Measurements from ENCODE around the gene ZNF576. TPM values are rescaled to one million over a fixed set of nuclear protein-coding genes. Genes with fewer than 3 reads are reported as not detected.

ZNF576 gene
- total and polyA plus RNA-seq, 9 of the 15 experiments (the other 6 are each of a cell fraction or from before 2014, with no cell fraction given): 6.8 to 18.2 (median 12.2) TPM

DNA sequence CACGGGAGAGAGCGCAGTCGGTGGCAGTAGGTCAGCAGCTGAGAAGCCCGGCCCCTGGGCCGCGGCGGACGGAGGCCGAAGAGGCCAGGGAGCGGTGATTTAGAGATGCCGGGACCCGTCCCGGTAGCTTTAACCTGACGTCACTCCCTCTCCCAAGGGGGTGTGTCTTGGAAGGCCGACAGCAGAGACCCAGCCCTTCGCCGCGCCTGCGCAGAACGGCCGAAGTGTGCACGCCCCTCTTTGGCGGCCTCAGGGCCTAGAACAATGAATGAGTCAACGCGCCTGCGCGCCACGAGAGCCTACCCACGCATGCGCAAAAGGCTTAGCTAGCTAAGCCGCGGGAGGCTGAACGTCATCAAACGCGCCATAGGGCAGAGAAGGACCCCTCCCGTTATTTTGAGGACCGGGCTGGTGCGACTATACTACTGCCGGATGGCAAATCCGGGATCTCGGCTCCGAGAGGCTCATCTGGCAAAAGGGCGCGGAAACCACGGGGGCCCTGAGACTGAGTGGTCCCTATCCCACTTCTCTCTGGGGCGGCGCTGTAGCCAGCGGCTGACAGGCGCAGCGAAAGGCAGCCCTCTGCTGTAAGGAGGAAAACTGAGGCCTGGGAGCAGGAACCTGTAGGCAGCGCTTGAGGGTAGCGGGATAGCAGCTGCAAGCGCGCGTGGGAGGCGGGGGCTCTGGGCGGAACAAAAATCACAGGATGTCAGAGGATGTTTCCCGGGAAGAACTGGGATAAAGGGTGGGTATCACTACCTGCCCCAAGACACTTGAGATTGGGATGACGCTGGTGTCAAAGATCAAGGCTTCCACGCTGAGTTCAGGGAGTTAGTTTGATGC lies at the start of gene ZNF576, which contains the start of gene IRGQ (continued):
- TF ChIP-seq DMBX1 (CRISPR knock-in tag; IDR thresholded peaks at IDR 0.05; ENCODE audit: borderline replicate concordance) (peak; percentile 39), CSDE1 (IDR thresholded peaks at IDR 0.05) (peak in 1 of 2 experiments; percentile 33; a peak in 1 of 4 replicates), TAL1 (IDR thresholded peaks at IDR 0.05) (peak; percentile 36; the same call in 1 of the 2 replicates), ZNF551 (CRISPR knock-in tag; IDR thresholded peaks at IDR 0.05) (no peak), SIN3B (IDR thresholded peaks at IDR 0.05; ENCODE audit: low read depth) (peak; percentile 94), SOX6 (IDR thresholded peaks at IDR 0.05) (peak; percentile 35; the same call in 1 of the 2 replicates), ZNF280A (IDR thresholded peaks at IDR 0.05; ENCODE audit: low read depth, partially characterized antibody) (no peak), MYC (IDR thresholded peaks at IDR 0.05; ENCODE audit: low read depth, low read length) (no peak; the same call in 1 of the 2 replicates), MYC (CRISPR knock-in tag; IDR thresholded peaks at IDR 0.05; ENCODE audit: borderline replicate concordance, low read depth) (peak; percentile 72; the same call in 1 of the 2 replicates), ZNF398 (CRISPR knock-in tag; IDR thresholded peaks at IDR 0.05) (no peak), SRSF7 (optimal IDR thresholded peaks at IDR 0.05; ENCODE audit: low read depth, low read length) (no peak), KAT7 (CRISPR knock-in tag; IDR thresholded peaks at IDR 0.05; ENCODE audit: borderline replicate concordance) (no peak; the same call in 1 of the 2 replicates), ZNF584 (CRISPR knock-in tag; IDR thresholded peaks at IDR 0.05; ENCODE audit: low read depth) (0 out of 2 replicates have a peak, but pooled peaks have one; percentile 32), MAZ (CRISPR knock-in tag; conservative IDR thresholded peaks at IDR 0.05 in 1 of 2, IDR thresholded peaks at IDR 0.05 in 1 of 2) (peak; percentile 54 to 75), ZNF280B (CRISPR knock-in tag; IDR thresholded peaks at IDR 0.05) (no peak), SMAD1 (IDR thresholded peaks at IDR 0.05; ENCODE audit: low read depth, low read length, partially characterized antibody) (peak; percentile 83), BRD9 (IDR thresholded peaks at IDR 0.05; ENCODE audit: low read depth, partially characterized antibody) (peak; percentile 68), STAT5B (CRISPR knock-in tag; IDR thresholded peaks at IDR 0.05) (no peak), TARDBP (IDR thresholded peaks at IDR 0.05) (peak; percentile 90), CCAR2 (IDR thresholded peaks at IDR 0.05; ENCODE audit: low read depth, low read length) (no peak), BCOR (IDR thresholded peaks at IDR 0.05) (peak; percentile 25; the same call in 1 of the 2 replicates)
- TF ChIP-seq, protein P1, sequence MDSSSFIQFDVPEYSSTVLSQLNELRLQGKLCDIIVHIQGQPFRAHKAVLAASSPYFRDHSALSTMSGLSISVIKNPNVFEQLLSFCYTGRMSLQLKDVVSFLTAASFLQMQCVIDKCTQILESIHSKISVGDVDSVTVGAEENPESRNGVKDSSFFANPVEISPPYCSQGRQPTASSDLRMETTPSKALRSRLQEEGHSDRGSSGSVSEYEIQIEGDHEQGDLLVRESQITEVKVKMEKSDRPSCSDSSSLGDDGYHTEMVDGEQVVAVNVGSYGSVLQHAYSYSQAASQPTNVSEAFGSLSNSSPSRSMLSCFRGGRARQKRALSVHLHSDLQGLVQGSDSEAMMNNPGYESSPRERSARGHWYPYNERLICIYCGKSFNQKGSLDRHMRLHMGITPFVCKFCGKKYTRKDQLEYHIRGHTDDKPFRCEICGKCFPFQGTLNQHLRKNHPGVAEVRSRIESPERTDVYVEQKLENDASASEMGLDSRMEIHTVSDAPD (CRISPR knock-in tag; IDR thresholded peaks at IDR 0.05): no peak
